KOPT-K1 (cell line): ENCODE data around the gene NUP62.
"Not testable (repeated sequence)": the region's sequence is repeated elsewhere in the genome, so short reads cannot be mapped to it uniquely, and the experiment has no call there.

Source experiments
- H3K27ac ChIP-seq: fragments of 200-600 bp; sonication (generic); 2 replicates; pipeline ENCODE4 v1.5.1; 2016; ENCODE audit warnings: antibody characterized with exemption, mild to moderate bottlenecking, low read depth, low read length; ENCODE audit not compliant: poor library complexity, severe bottlenecking
- H3K36me3 ChIP-seq: fragments of 200-600 bp; sonication (generic); 2 replicates; pipeline ENCODE4 v1.5.1; 2017; ENCODE audit warnings: antibody characterized with exemption, mild to moderate bottlenecking, low read length, moderate library complexity; ENCODE audit not compliant: insufficient read depth
- H3K9me3 ChIP-seq: fragments of 200-600 bp; sonication (generic); 2 replicates; pipeline ENCODE4 v1.5.1; 2017; ENCODE audit warnings: antibody characterized with exemption, low read length, mild to moderate bottlenecking; ENCODE audit not compliant: insufficient read depth, poor library complexity, severe bottlenecking

Gene NUP62

GRCh38 chr19:49957262-49957915 lies 28.1 kb upstream of the NUP62 start:
- Histone ChIP-seq H3K9me3 (no peaks in the 10 kb centered on the region), H3K27ac (no peak overlapping the region), H3K36me3 (no peaks in the 10 kb centered on the region)

GRCh38 chr19:49956115-49956495 lies 26.8 kb upstream of the NUP62 start:
- Histone ChIP-seq H3K36me3 (no peaks in the 10 kb centered on the region), H3K9me3 (no peaks in the 10 kb centered on the region), H3K27ac (no peak overlapping the region)

- Histone ChIP-seq H3K36me3 (no peaks in the 10 kb centered on the region), H3K27ac (no peak overlapping the region), H3K9me3 (no peaks in the 10 kb centered on the region)
These were observed 25.6 kb upstream of the NUP62 start for GRCh38 chr19:49954933-49955332.

- Histone ChIP-seq H3K9me3 (no peaks in the 10 kb centered on the region), H3K36me3 (no peaks in the 10 kb centered on the region), H3K27ac (no peak overlapping the region)
These were observed 25.0 kb upstream of the NUP62 start for GRCh38 chr19:49954092-49954829.

GRCh38 chr19:49953416-49953815 lies 24.1 kb upstream of the NUP62 start:
- H3K27ac ChIP-seq: no peak overlapping the region
- no peaks in the 10 kb centered on the region for H3K9me3 ChIP-seq
- no peaks in the 10 kb centered on the region for H3K36me3 ChIP-seq

GRCh38 chr19:49952906-49953305 lies 23.6 kb upstream of the NUP62 start:
- H3K27ac ChIP-seq: no peak overlapping the region
- H3K9me3 ChIP-seq: no peaks in the 10 kb centered on the region
- H3K36me3 ChIP-seq: no peaks in the 10 kb centered on the region

- Histone ChIP-seq H3K36me3 (no peaks in the 10 kb centered on the region), H3K27ac (no peak overlapping the region), H3K9me3 (no peaks in the 10 kb centered on the region)
These were observed 23.2 kb upstream of the NUP62 start for GRCh38 chr19:49952479-49952836.

GRCh38 chr19:49951806-49952478 lies 22.6 kb upstream of the NUP62 start:
- Histone ChIP-seq H3K9me3 (no peaks in the 10 kb centered on the region), H3K36me3 (no peaks in the 10 kb centered on the region), H3K27ac (no peak overlapping the region)

GRCh38 chr19:49950956-49951526 lies 21.7 kb upstream of the NUP62 start:
- Histone ChIP-seq H3K36me3 (no peaks in the 10 kb centered on the region), H3K27ac (no peak overlapping the region), H3K9me3 (no peaks in the 10 kb centered on the region)

- H3K9me3 ChIP-seq: no peaks in the 10 kb centered on the region
- no peaks in the 10 kb centered on the region for H3K36me3 ChIP-seq
- no peak overlapping the region for H3K27ac ChIP-seq
These were observed 21.3 kb upstream of the NUP62 start for GRCh38 chr19:49950590-49950948.

GRCh38 chr19:49949742-49950589 lies 20.7 kb upstream of the NUP62 start:
- Histone ChIP-seq H3K27ac (no peak overlapping the region), H3K9me3 (no peaks in the 10 kb centered on the region), H3K36me3 (no peaks in the 10 kb centered on the region)

- no peaks in the 10 kb centered on the region for H3K36me3 ChIP-seq
- H3K27ac ChIP-seq: no peak overlapping the region
- no peaks in the 10 kb centered on the region for H3K9me3 ChIP-seq
These were observed 17.1 kb upstream of the NUP62 start for GRCh38 chr19:49946415-49946814.

GRCh38 chr19:49944567-49944966 lies 15.3 kb upstream of the NUP62 start:
- H3K9me3 ChIP-seq, H3K36me3 ChIP-seq, H3K27ac ChIP-seq: not testable (repeated sequence)

- Histone ChIP-seq H3K9me3 (no peaks in the 10 kb centered on the region), H3K27ac (no peak overlapping the region), H3K36me3 (no peaks in the 10 kb centered on the region)
These were observed 11.1 kb upstream of the NUP62 start for GRCh38 chr19:49940482-49940791.
